ENCODE measurements around the gene ZFYVE21. TPM values are rescaled to one million over a fixed set of nuclear protein-coding genes. Genes with fewer than 3 reads are reported as not detected.

Gene ZFYVE21
- total and polyA plus RNA-seq, 2 experiments from 2014 or later: 39.4 to 55.2 TPM

DNA sequence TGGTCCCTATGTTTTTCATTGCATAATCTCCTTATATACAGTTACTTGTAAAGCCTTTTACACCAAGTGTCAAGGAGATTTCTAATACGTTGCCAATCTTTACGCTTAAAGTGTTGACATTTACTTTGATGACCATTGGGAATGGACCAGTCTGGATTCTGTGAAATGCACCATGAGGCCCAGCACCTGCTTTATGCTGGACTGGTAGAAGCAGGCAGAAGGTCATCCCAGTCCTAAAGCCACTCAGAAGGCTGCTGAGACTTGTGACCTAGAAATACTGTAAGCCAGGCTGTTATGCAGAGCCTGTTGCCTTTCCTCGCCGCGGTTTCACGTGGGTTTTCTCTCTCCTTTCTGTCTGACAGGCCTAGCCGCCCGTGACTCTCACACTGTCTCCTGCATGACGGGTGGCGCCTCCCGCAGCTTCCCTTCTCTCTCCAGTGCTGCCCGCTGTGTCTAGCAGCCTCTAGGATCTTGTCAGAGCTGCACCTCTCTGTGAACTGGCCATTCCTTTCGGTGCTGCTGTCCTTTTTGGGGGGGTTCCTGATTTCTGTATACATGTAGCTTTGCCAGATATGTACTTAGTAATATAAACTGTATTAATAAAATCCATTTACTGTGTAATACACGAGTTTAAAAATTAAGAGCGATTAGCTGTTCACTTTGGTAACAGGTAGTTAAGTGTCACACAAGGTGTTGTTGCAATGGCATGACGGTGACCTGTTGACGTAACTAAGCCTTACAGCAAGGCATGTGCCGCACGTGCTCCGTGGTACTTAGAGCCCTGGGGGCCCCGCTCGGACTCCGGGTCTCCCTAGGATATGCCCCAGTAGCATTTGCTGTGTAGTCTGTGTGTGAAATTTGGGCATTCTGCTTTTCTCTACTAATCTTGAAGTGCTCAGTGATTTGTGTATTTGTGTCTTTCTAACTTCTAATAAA lies 30.1 kb upstream of the ZFYVE21 start:
- DNase-seq (ENCODE audit: low spot score): no peak
- H2AFZ ChIP-seq: no peak overlapping the region
- 97% methylated on average over 23 of the region's 23 CpGs for WGBS (ENCODE audit: low lambda C conversion rate, missing lambda C conversion rate)
- H3K4me2 ChIP-seq: no peak overlapping the region
- no peaks in the 10 kb centered on the region for H3K9me3 ChIP-seq (ENCODE audit: low read depth)
- peaks cover 2% of the 10 kb centered on the region for H4K20me1 ChIP-seq (ENCODE audit: insufficient read depth, poor library complexity, severe bottlenecking)
- peaks cover 5% of the 10 kb centered on the region for H3K79me2 ChIP-seq
- H3K4me1 ChIP-seq (ENCODE audit: insufficient read depth): no peaks in the 10 kb centered on the region
- H3K27ac ChIP-seq: no peak overlapping the region
- TF ChIP-seq EZH2 (IDR thresholded peaks at IDR 0.05; ENCODE audit: borderline replicate concordance): no peak
- no peak for TF ChIP-seq EZH2phosphoT487 (IDR thresholded peaks at IDR 0.05; ENCODE audit: low read depth, severe bottlenecking, unreplicated experiment)
- no peak for TF ChIP-seq CTCF (IDR thresholded peaks at IDR 0.05; ENCODE audit: poor library complexity)
- no peaks in the 10 kb centered on the region for H3K9me2 ChIP-seq (replicated peaks; ENCODE audit: insufficient read depth)
- no peaks in the 10 kb centered on the region for H3K27me3 ChIP-seq
- no peak overlapping the region for H3K4me3 ChIP-seq
- no peaks in the 10 kb centered on the region for H3K36me3 ChIP-seq (replicated peaks; ENCODE audit: insufficient read depth, low read depth)

DNA sequence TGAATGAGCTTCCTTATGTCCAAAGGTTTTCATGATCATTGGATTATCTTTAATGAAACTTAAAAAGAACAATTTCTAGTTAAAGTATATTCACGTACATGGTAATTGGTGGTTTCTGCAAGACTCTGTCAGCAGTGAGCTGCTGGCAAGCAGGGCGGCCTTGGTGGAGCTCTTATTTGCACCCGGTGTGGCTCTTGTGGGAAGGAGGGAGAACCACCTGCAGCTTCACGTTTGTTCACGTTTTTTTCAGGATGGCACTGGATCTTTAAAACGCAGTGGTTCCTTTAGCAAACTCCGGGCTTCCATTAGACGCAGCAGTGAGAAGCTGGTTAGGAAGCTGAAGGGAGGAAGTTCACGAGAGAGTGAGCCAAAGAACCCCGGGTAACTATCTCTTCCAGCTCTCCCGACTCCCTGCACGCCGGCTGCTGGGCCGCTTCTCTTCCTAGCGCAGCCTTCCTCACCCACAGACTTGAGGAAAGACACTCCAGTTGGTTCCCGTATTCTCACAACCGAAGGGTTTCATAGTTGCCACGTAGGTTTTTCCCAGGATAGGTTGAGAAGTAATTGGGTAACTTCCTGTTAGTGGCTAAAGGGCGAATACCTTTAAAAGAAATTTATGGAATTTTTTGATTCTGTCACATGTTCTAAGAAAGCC lies 28.7 kb upstream of the ZFYVE21 start:
- no peak overlapping the region for H3K4me3 ChIP-seq
- WGBS (ENCODE audit: low lambda C conversion rate, missing lambda C conversion rate): 94% methylated on average over 19 of the region's 19 CpGs
- DNase-seq (ENCODE audit: low spot score): no peak
- H3K9me3 ChIP-seq (ENCODE audit: low read depth): no peaks in the 10 kb centered on the region
- H3K79me2 ChIP-seq: peaks cover 5% of the 10 kb centered on the region
- H2AFZ ChIP-seq: no peak overlapping the region
- H3K27ac ChIP-seq: no peak overlapping the region
- no peaks in the 10 kb centered on the region for H3K36me3 ChIP-seq (replicated peaks; ENCODE audit: insufficient read depth, low read depth)
- H3K4me1 ChIP-seq (ENCODE audit: insufficient read depth): no peaks in the 10 kb centered on the region
- TF ChIP-seq EZH2phosphoT487 (IDR thresholded peaks at IDR 0.05; ENCODE audit: low read depth, severe bottlenecking, unreplicated experiment) (no peak), EZH2 (IDR thresholded peaks at IDR 0.05; ENCODE audit: borderline replicate concordance) (no peak), CTCF (IDR thresholded peaks at IDR 0.05; ENCODE audit: poor library complexity) (no peak)
- no peaks in the 10 kb centered on the region for H3K9me2 ChIP-seq (replicated peaks; ENCODE audit: insufficient read depth)
- no peak overlapping the region for H3K4me2 ChIP-seq
- H4K20me1 ChIP-seq (ENCODE audit: insufficient read depth, poor library complexity, severe bottlenecking): no peaks in the 10 kb centered on the region
- no peaks in the 10 kb centered on the region for H3K27me3 ChIP-seq

GRCh38 chr14:103687712-103688111 lies 27.9 kb upstream of the ZFYVE21 start:
- no peaks in the 10 kb centered on the region for H3K36me3 ChIP-seq (replicated peaks; ENCODE audit: insufficient read depth, low read depth)
- H3K9me3 ChIP-seq (ENCODE audit: low read depth): no peaks in the 10 kb centered on the region
- no peak overlapping the region for H3K4me2 ChIP-seq
- H3K4me3 ChIP-seq: no peak overlapping the region
- TF ChIP-seq EZH2 (IDR thresholded peaks at IDR 0.05; ENCODE audit: borderline replicate concordance) (no peak), CTCF (IDR thresholded peaks at IDR 0.05; ENCODE audit: poor library complexity) (no peak), EZH2phosphoT487 (IDR thresholded peaks at IDR 0.05; ENCODE audit: low read depth, severe bottlenecking, unreplicated experiment) (no peak)
- H3K27me3 ChIP-seq: no peaks in the 10 kb centered on the region
- H3K9me2 ChIP-seq (replicated peaks; ENCODE audit: insufficient read depth): no peaks in the 10 kb centered on the region
- 93% methylated on average over 4 of the region's 4 CpGs for WGBS (ENCODE audit: low lambda C conversion rate, missing lambda C conversion rate)
- no peaks in the 10 kb centered on the region for H3K4me1 ChIP-seq (ENCODE audit: insufficient read depth)
- peaks cover 3% of the 10 kb centered on the region for H4K20me1 ChIP-seq (ENCODE audit: insufficient read depth, poor library complexity, severe bottlenecking)
- H3K79me2 ChIP-seq: peaks cover 5% of the 10 kb centered on the region
- no peak overlapping the region for H3K27ac ChIP-seq
- no peak overlapping the region for H2AFZ ChIP-seq
- DNase-seq (ENCODE audit: low spot score): no peak

Data from hepatocyte (in vitro differentiated cells).